Measurements from ENCODE around the gene TAF1B. TPM values are rescaled to one million over a fixed set of nuclear protein-coding genes. Genes with fewer than 3 reads are reported as not detected.
A peak's percentile ranks its signal among the peaks of the same experiment; 100 is the strongest.

Gene TAF1B
- total RNA-seq, 1 donor from 2014 or later = 26.1 TPM

- DNase-seq (ENCODE audit: low spot score) = no peak
- ATAC-seq = no peak
- intact Hi-C loops (cut with DNase I) = loop anchor here (10.0 kb wide), 1 partner anchor 818 kb away; no protein-coding TSS in a partner anchor
Observed at GRCh38 chr2:9806656-9807055, 36.6 kb upstream of the TAF1B start.

GRCh38 chr2:9807056-9807455 is 36.2 kb upstream of the TAF1B start:
- ATAC-seq (no peak), DNase-seq (ENCODE audit: low spot score) (no peak)
- intact Hi-C loops (cut with DNase I) = loop anchor here (10.0 kb wide), 1 partner anchor 818 kb away; no protein-coding TSS in a partner anchor

- no peak for ATAC-seq
- intact Hi-C loops (cut with DNase I) = loop anchor here (10.0 kb wide), 1 partner anchor 817 kb away; no protein-coding TSS in a partner anchor
- DNase-seq (ENCODE audit: low spot score) = no peak
Observed at GRCh38 chr2:9807555-9808305, 35.5 kb upstream of the TAF1B start.

GRCh38 chr2:9808334-9809063 is 34.8 kb upstream of the TAF1B start:
- no peak for ATAC-seq
- DNase-seq (ENCODE audit: low spot score) = no peak
- intact Hi-C loops (cut with DNase I) = loop anchor here (10.0 kb wide), 1 partner anchor 816 kb away; no protein-coding TSS in a partner anchor

GRCh38 chr2:9809064-9809356 is 34.3 kb upstream of the TAF1B start:
- intact Hi-C loops (cut with DNase I) = loop anchor here (10.0 kb wide), 1 partner anchor 816 kb away; no protein-coding TSS in a partner anchor
- no peak for ATAC-seq
- no peak for DNase-seq (ENCODE audit: low spot score)

- ATAC-seq (no peak), DNase-seq (ENCODE audit: low spot score) (no peak)
- intact Hi-C loops (cut with DNase I) = loop anchor here (10.0 kb wide), 2 partner anchors 245 to 815 kb away; no protein-coding TSS in a partner anchor
Observed at GRCh38 chr2:9809448-9810088, 33.7 kb upstream of the TAF1B start.

GRCh38 chr2:9811216-9811615 is 32.1 kb upstream of the TAF1B start:
- ATAC-seq (no peak), DNase-seq (ENCODE audit: low spot score) (no peak)
- intact Hi-C loops (cut with DNase I) = loop anchor here (10.0 kb wide), 1 partner anchor 244 kb away; no protein-coding TSS in a partner anchor

GRCh38 chr2:9811679-9812511 is 31.4 kb upstream of the TAF1B start:
- no peak for ATAC-seq
- DNase-seq (ENCODE audit: low spot score) = no peak
- intact Hi-C loops (cut with DNase I) = loop anchor here (10.0 kb wide), 1 partner anchor 243 kb away; no protein-coding TSS in a partner anchor

GRCh38 chr2:9812945-9813311 is 30.3 kb upstream of the TAF1B start:
- DNase-seq (ENCODE audit: low spot score) (no peak), ATAC-seq (peak; percentile 23)
- intact Hi-C loops (cut with DNase I) = loop anchor here (10.0 kb wide), 1 partner anchor 242 kb away; no protein-coding TSS in a partner anchor

GRCh38 chr2:9813312-9814128 is 29.8 kb upstream of the TAF1B start:
- intact Hi-C loops (cut with DNase I) = loop anchor here (10.0 kb wide), 1 partner anchor 241 kb away; no protein-coding TSS in a partner anchor
- DNase-seq (ENCODE audit: low spot score) (peak; percentile 86), ATAC-seq (peak; percentile 90)

GRCh38 chr2:9814129-9814868 is 29.0 kb upstream of the TAF1B start:
- intact Hi-C loops (cut with DNase I) = loop anchor here (10.0 kb wide), 1 partner anchor 241 kb away; no protein-coding TSS in a partner anchor
- DNase-seq (ENCODE audit: low spot score) (peak; percentile 39), ATAC-seq (peak; percentile 18)

- intact Hi-C loops (cut with DNase I) = loop anchor here (10.0 kb wide), 1 partner anchor 240 kb away; no protein-coding TSS in a partner anchor
- ATAC-seq (no peak), DNase-seq (ENCODE audit: low spot score) (peak; percentile 17)
Observed at GRCh38 chr2:9815076-9815475, 28.2 kb upstream of the TAF1B start.

GRCh38 chr2:9815844-9816279 is 27.4 kb upstream of the TAF1B start:
- ATAC-seq (no peak), DNase-seq (ENCODE audit: low spot score) (no peak)
- intact Hi-C loops (cut with DNase I) = loop anchor here (10.0 kb wide), 1 partner anchor 239 kb away; no protein-coding TSS in a partner anchor

- DNase-seq (ENCODE audit: low spot score) = no peak
- ATAC-seq = no peak
- intact Hi-C loops (cut with DNase I) = loop anchor here (10.0 kb wide), 1 partner anchor 237 kb away; no protein-coding TSS in a partner anchor
Observed at GRCh38 chr2:9818097-9818496, 25.2 kb upstream of the TAF1B start.

- DNase-seq (ENCODE audit: low spot score) (no peak), ATAC-seq (no peak)
- intact Hi-C loops (cut with DNase I) = loop anchor here (10.0 kb wide), 1 partner anchor 235 kb away; no protein-coding TSS in a partner anchor
Observed at GRCh38 chr2:9819551-9819950, 23.7 kb upstream of the TAF1B start.

GRCh38 chr2:9820020-9820973 is 23.0 kb upstream of the TAF1B start:
- DNase-seq (ENCODE audit: low spot score) (no peak), ATAC-seq (peak; percentile 73)
- intact Hi-C loops (cut with DNase I) = no loop called here
